Left ventricle myocardium inferior (tissue), 1 donor: ENCODE results near the gene PTPN23. TPM values are rescaled to one million over a fixed set of nuclear protein-coding genes. Genes with fewer than 3 reads are reported as not detected.

ENCODE experiments used
- DNase-seq: peaks from one replicate; pipeline ENCODE4 v3.0.0-alpha.2; 2020
- H3K27ac ChIP-seq: fragments of 200-600 bp; replicated peaks from 2 replicates; pipeline ENCODE4 v1.8.0; 2021
- H3K27me3 ChIP-seq: fragments of 200-600 bp; 2 replicates; pipeline ENCODE4 v1.8.0; 2021; ENCODE audit warnings: low read depth
- H3K36me3 ChIP-seq: fragments of 200-600 bp; 2 replicates; pipeline ENCODE4 v1.8.0; 2021
- H3K4me1 ChIP-seq: fragments of 200-600 bp; 2 replicates; pipeline ENCODE4 v1.8.0; 2021
- H3K4me3 ChIP-seq: fragments of 200-600 bp; 2 replicates; pipeline ENCODE4 v1.8.0; 2021; ENCODE audit warnings: mild to moderate bottlenecking, moderate library complexity
- H3K9me3 ChIP-seq: fragments of 200-600 bp; replicated peaks from 2 replicates; pipeline ENCODE4 v1.8.0; 2021
- intact Hi-C: fragments of 100-400 bp; cut with micrococcal nuclease; formaldehyde crosslinking; loops from one replicate; pipeline ENCODE4 v1.11.0; 2022
- total RNA-seq: library from RNA; stranded (reverse); fragmentation: NEBNext Ultra II Directional; extraction: Animal tissue kit (Norgen Biotek cat#: 25700); gene quantifications from one replicate; pipeline ENCODE4 v1.2.1, GENCODE V29; 2021
- TF ChIP-seq, protein P1 (sequence below): fragments of 200-600 bp; IDR thresholded peaks from 2 replicates; pipeline ENCODE4 v1.8.0; 2021; ENCODE audit warnings: antibody characterized with exemption, mild to moderate bottlenecking, borderline replicate concordance
- donor health status: DM: no; HTN: yes; CAD: no; lungs with severe emphysema.

PTPN23 gene
- total RNA-seq, 1 donor from 2014 or later: 20.0 TPM

DNA sequence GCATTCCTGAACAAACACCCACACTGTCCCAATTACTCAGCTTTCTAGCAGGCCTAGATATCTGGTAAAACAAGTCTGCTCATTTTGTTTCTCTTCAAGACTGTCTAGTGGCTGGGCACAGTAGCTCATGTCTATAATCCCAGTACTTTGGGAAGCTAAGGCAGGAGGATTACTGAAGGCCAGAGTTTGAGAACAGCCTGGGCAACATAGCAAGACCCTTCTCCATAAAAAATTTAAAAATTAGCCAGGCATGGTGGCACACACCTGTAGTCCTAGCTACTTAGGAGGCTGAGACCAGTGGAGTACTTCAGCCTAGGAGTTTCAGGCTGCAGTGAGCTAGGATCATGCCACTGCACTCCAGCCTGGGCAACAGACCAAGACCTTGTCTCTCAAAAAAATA, 6.2 kb upstream of the PTPN23 start:
- intact Hi-C loops: no loop called here
- no peak overlapping the region for H3K27ac ChIP-seq
- TF ChIP-seq, protein P1, sequence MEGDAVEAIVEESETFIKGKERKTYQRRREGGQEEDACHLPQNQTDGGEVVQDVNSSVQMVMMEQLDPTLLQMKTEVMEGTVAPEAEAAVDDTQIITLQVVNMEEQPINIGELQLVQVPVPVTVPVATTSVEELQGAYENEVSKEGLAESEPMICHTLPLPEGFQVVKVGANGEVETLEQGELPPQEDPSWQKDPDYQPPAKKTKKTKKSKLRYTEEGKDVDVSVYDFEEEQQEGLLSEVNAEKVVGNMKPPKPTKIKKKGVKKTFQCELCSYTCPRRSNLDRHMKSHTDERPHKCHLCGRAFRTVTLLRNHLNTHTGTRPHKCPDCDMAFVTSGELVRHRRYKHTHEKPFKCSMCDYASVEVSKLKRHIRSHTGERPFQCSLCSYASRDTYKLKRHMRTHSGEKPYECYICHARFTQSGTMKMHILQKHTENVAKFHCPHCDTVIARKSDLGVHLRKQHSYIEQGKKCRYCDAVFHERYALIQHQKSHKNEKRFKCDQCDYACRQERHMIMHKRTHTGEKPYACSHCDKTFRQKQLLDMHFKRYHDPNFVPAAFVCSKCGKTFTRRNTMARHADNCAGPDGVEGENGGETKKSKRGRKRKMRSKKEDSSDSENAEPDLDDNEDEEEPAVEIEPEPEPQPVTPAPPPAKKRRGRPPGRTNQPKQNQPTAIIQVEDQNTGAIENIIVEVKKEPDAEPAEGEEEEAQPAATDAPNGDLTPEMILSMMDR: no peak

DNA sequence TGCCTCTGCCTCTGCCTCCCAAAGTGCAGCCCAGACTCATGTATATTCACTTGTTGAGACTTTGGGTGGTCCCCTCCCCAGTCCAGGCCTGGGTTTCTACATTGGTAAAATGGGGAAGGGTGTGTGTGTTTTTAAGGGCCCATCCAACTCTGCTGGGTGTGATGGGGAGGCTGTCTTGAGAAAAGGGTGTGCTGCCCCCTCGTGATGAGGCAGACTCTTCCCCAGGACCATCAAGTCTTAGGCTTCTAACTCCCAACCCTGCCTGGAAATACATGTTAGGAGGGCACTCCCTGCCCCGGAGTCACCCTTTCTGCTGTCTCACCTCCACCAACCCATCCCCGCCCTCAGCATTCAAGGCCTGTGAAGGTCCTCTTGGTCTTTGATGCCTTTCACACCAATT, 4.4 kb upstream of the PTPN23 start:
- H3K27ac ChIP-seq: no peak overlapping the region
- H3K4me1 ChIP-seq: peaks cover 21% of the 10 kb centered on the region
- DNase-seq: no peak
- intact Hi-C loops: no loop called here
- no peaks in the 10 kb centered on the region for H3K36me3 ChIP-seq
- peaks cover 4% of the 10 kb centered on the region for H3K27me3 ChIP-seq
- no peak overlapping the region for H3K4me3 ChIP-seq
- no peaks in the 10 kb centered on the region for H3K9me3 ChIP-seq
- TF ChIP-seq, protein P1: no peak

More for the DNA sequence above, 6.2 kb upstream of the PTPN23 start:
- no peaks in the 10 kb centered on the region for H3K36me3 ChIP-seq
- H3K27me3 ChIP-seq: peaks cover 4% of the 10 kb centered on the region
- no peak overlapping the region for H3K4me3 ChIP-seq
- H3K9me3 ChIP-seq: no peaks in the 10 kb centered on the region
- DNase-seq: no peak
- peaks cover 5% of the 10 kb centered on the region for H3K4me1 ChIP-seq

DNA sequence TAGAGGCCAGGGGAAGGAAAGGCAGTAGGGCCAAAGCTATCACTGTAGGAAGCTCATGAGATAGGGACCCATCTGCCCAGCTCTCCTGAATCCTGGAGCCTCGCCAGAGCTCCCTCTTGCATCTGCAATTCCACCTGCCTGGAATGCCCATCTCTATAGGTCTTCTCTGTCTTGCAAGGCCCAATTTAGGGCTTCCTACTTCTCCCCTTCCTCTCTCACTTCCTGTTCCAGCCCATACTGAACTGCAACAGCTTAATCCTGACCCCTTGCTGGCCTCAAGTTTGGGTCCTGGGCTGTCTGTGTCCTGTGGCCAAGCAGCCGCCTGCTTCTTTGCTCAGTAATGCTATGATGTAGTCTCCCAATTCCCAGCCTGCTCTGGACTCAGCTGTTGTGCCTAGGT, 3.6 kb upstream of the PTPN23 start:
- Histone ChIP-seq H3K4me1 (peaks cover 29% of the 10 kb centered on the region), H3K27ac (no peak overlapping the region), H3K27me3 (no peaks in the 10 kb centered on the region), H3K4me3 (no peak overlapping the region), H3K9me3 (no peaks in the 10 kb centered on the region), H3K36me3 (no peaks in the 10 kb centered on the region)
- DNase-seq: no peak
- intact Hi-C loops: no loop called here
- TF ChIP-seq, protein P1: no peak

DNA sequence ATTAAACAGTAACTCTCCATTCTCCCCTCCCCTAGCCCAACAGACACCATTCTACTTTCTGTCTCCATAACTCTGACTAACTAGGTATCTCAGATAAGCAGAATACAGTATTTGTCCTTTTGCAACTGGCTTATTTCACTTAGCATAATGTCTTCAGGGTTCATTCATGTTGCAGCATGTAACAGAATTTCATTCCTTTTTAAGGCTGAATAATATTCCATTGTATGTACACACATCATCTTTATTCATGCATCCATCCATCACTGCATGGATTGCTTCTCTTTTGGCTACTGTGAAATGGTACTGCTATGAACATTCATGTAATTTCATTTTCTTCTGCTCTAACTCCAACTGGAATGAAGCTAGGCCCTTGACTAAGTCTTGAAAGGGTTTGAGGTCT, 2.0 kb upstream of the PTPN23 start:
- intact Hi-C loops: no loop called here
- Histone ChIP-seq H3K36me3 (no peaks in the 10 kb centered on the region), H3K27ac (no peak overlapping the region), H3K4me1 (peaks cover 43% of the 10 kb centered on the region), H3K9me3 (no peaks in the 10 kb centered on the region), H3K4me3 (no peak overlapping the region), H3K27me3 (no peaks in the 10 kb centered on the region)
- TF ChIP-seq, protein P1: no peak
- no peak for DNase-seq

- DNase-seq: no peak
- intact Hi-C loops: no loop called here
- peak overlapping the region; percentile 92 for H3K4me3 ChIP-seq
- peaks cover 43% of the 10 kb centered on the region for H3K4me1 ChIP-seq
- no peaks in the 10 kb centered on the region for H3K27me3 ChIP-seq
- H3K27ac ChIP-seq: peak overlapping the region; percentile 96
- no peaks in the 10 kb centered on the region for H3K9me3 ChIP-seq
- no peaks in the 10 kb centered on the region for H3K36me3 ChIP-seq
- TF ChIP-seq, protein P1: no peak
Measured at GRCh38 chr3:47379411-47379899, 1.4 kb upstream of the PTPN23 start.
